ENCODE data around the gene ZNF446. TPM values are rescaled to one million over a fixed set of nuclear protein-coding genes. Genes with fewer than 3 reads are reported as not detected.
A peak's percentile ranks its signal among the peaks of the same experiment; 100 is the strongest.

ZNF446 gene
- 1 to 10 TPM; 3.5 to 4.0 TPM for total RNA-seq

DNA sequence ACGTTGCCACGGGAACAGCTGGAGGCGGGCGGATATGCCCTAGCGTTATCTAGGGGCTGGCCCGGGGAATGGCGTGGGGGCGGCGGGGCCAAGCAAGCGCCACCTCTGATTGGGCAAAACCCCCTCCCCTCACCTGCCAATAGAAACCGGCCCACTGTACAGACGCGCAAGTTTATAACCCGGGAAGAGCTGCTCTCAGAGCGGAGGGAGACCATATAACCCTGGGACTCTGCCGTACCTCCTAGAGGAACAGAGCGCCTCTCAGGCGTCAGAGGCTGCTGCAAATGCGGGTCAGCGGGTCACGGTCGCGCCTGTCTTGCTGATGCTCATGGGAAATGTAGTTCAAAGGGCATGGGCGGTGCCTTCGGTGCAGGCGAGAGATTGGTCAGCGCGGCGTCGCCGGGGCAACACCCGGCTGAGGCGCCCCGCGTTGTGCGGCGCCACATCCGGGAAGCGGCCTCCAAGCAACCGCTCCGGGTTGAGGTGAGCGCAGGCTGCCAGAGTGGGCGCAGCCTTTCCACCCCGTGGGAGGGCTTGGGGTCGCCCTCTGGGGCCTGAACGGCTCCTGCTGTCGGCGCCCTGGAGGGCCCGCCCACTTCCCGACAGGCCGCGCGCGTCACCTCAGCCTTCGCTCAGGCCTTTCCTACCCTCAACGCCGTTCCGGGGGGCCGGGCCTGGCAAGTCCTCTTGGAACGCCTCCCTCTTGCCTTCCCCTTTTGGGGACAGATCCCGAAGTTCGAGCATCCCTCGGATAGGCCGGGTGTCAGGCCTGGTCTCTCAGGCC, at the start of gene ZNF446:
Gene ZNF446, plus strand, starts transcription at position 639 of the 784 bp plus-strand sequence. CDS start 867 bp downstream, outside the sequence.
- Mint-ChIP-seq H3K4me1 (ENCODE audit: low read depth) (peaks cover 32% of the 10 kb centered on the region), H3K27me3 (no peaks in the 10 kb centered on the region), H3K9me3 (no peaks in the 10 kb centered on the region), H3K27ac (peak within 1 kb of the TSS; percentile 98), H3K36me3 (ENCODE audit: low read depth) (peaks cover 9% of the 10 kb centered on the region), H3K4me3 (peak within 1 kb of the TSS; percentile 82)
- TF ChIP-seq, protein P1, sequence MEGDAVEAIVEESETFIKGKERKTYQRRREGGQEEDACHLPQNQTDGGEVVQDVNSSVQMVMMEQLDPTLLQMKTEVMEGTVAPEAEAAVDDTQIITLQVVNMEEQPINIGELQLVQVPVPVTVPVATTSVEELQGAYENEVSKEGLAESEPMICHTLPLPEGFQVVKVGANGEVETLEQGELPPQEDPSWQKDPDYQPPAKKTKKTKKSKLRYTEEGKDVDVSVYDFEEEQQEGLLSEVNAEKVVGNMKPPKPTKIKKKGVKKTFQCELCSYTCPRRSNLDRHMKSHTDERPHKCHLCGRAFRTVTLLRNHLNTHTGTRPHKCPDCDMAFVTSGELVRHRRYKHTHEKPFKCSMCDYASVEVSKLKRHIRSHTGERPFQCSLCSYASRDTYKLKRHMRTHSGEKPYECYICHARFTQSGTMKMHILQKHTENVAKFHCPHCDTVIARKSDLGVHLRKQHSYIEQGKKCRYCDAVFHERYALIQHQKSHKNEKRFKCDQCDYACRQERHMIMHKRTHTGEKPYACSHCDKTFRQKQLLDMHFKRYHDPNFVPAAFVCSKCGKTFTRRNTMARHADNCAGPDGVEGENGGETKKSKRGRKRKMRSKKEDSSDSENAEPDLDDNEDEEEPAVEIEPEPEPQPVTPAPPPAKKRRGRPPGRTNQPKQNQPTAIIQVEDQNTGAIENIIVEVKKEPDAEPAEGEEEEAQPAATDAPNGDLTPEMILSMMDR (IDR thresholded peaks at IDR 0.05), result no peak
- ATAC-seq, result peak; percentile 87
- ChIA-PET POLR2A (interaction anchor here (0.7 to 2.6 kb wide), 12 partner anchors 10 to 100 kb away, joined by 3 to 11 read pairs (median 5); partner anchors contain the start of genes CHMP2A, TRIM28, ZBTB45 and ZNF324), CTCF (interaction anchor here (1.1 kb wide), 1 partner anchor 44 kb away, joined by 6 read pairs; the partner anchor contains the start of gene ZBTB45)
- intact Hi-C loops (cut with micrococcal nuclease), result no loop called here
- peak; percentile 98 for DNase-seq

DNA sequence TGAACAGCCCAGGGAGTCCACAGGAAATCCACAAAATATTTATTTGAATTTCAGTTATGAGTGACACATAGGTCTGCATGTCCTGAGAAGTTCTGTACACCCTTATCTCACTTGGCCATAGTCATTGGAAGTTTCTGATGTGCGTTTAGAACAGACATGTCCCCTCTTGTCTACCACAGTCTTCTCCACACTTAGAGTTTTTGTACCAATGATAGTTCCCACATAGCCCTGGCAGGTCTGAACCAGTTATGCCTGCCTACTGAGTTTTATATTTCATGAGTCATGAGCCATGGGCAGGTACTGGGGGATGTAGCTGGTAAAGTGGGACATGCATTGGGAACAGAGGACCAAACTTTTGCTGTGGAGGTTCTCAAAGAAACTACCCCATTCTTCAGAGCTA, 47.5 kb upstream of the ZNF446 start:
- Mint-ChIP-seq H3K4me3 (no peak overlapping the region), H3K4me1 (ENCODE audit: low read depth) (no peaks in the 10 kb centered on the region), H3K27ac (no peak overlapping the region), H3K36me3 (ENCODE audit: low read depth) (peaks cover 48% of the 10 kb centered on the region), H3K9me3 (peaks cover 44% of the 10 kb centered on the region), H3K27me3 (no peaks in the 10 kb centered on the region)
- DNase-seq, result no peak
- intact Hi-C loops (cut with micrococcal nuclease), result no loop called here
- ChIA-PET CTCF (no interaction called here), POLR2A (interaction anchor here (0.8 kb wide), 1 partner anchor 91 kb away, joined by 3 read pairs; the partner anchor contains the start of gene ZBTB45)
- TF ChIP-seq, protein P1 (IDR thresholded peaks at IDR 0.05), result no peak
- ATAC-seq, result no peak

DNA sequence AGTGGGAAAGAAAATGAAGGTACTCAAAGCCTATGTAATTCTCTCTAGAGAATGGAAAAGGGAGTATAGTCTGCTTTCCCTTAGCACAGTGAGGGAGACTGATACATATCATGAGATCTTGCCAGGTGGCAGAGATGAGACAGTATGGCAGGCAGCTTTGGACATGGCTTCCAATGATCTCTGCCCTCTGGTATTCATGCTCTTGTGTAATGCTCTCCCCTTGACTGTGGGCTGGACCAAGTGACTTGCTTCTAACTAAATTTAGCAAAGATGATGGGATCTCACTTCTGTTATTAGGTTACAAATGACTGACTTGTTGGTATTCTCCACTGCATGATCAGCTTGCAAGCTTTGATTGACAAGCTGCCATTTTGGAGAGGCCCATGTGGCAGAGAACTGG, 46.4 kb upstream of the ZNF446 start:
- DNase-seq (no peak), ATAC-seq (no peak)
- no peak overlapping the region for H3K4me3 Mint-ChIP-seq
- POLR2A ChIA-PET, result interaction anchor here (0.8 kb wide), 1 partner anchor 90 kb away, joined by 3 read pairs; the partner anchor contains the start of gene ZBTB45
- H3K27me3 Mint-ChIP-seq, result no peaks in the 10 kb centered on the region
- no peaks in the 10 kb centered on the region for H3K4me1 Mint-ChIP-seq (ENCODE audit: low read depth)
- H3K36me3 Mint-ChIP-seq (ENCODE audit: low read depth), result peaks cover 57% of the 10 kb centered on the region
- no peak overlapping the region for H3K27ac Mint-ChIP-seq
- intact Hi-C loops (cut with micrococcal nuclease), result no loop called here
- TF ChIP-seq, protein P1 (IDR thresholded peaks at IDR 0.05), result no peak
- peaks cover 56% of the 10 kb centered on the region for H3K9me3 Mint-ChIP-seq
- CTCF ChIA-PET, result interaction anchor here (0.7 to 1.3 kb wide), 2 partner anchors 34 to 90 kb away, joined by 3 to 4 read pairs; partner anchors contain the start of gene ZBTB45

DNA sequence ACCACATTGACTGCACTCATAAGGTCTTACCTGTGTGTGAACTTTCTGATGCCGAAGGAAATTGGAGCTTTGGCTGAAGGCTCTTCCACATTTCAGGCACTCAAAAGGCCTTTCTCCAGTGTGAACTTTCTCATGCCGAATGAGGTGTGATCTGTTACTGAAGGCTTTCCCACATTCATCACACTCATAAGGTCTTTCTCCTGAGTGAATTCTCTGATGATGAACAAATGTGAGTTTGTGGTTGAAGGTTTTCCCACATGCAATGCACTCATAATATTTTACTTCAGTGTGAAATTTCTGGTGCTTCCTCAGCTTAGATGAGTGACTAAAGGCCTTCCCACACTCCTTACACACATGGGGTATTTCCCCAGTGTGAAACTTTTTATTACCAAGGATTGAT, 41.9 kb upstream of the ZNF446 start:
- Mint-ChIP-seq H3K27ac (no peak overlapping the region), H3K9me3 (peaks cover 78% of the 10 kb centered on the region), H3K4me3 (no peak overlapping the region), H3K27me3 (no peaks in the 10 kb centered on the region), H3K36me3 (ENCODE audit: low read depth) (peaks cover 93% of the 10 kb centered on the region), H3K4me1 (ENCODE audit: low read depth) (peaks cover 11% of the 10 kb centered on the region)
- TF ChIP-seq, protein P1 (IDR thresholded peaks at IDR 0.05), result no peak
- intact Hi-C loops (cut with micrococcal nuclease), result no loop called here
- CTCF ChIA-PET, result interaction anchor here (1.0 to 1.1 kb wide), 2 partner anchors 86 to 138 kb away, joined by 3 read pairs; no protein-coding TSS in a partner anchor
- DNase-seq, result no peak
- no peak for ATAC-seq
- POLR2A ChIA-PET, result interaction anchor here (0.8 to 1.3 kb wide), 3 partner anchors 12 to 47 kb away, joined by 3 read pairs; no protein-coding TSS in a partner anchor
